ENCODE measurements around the gene GAL3ST3.

DNA sequence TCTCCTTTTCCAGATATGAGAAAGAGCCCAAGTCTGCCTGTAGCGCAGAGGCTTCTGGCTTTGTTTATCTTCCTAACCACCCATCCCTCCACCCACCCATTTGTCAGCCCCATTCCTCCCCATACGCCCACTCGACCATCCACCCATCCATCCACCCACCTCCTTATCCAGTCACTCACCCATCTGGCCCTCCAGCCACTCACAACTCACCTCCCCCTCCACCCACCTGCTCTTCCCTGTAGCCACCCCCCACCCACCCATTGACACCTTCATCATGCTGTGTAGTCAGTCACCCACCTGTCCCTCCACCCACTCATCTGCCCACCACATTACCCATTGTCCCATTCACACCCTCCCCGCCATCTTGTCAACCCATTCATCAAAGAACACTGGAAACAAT lies 31.6 kb downstream of the GAL3ST3 start:
- TF ChIP-seq, protein P1, sequence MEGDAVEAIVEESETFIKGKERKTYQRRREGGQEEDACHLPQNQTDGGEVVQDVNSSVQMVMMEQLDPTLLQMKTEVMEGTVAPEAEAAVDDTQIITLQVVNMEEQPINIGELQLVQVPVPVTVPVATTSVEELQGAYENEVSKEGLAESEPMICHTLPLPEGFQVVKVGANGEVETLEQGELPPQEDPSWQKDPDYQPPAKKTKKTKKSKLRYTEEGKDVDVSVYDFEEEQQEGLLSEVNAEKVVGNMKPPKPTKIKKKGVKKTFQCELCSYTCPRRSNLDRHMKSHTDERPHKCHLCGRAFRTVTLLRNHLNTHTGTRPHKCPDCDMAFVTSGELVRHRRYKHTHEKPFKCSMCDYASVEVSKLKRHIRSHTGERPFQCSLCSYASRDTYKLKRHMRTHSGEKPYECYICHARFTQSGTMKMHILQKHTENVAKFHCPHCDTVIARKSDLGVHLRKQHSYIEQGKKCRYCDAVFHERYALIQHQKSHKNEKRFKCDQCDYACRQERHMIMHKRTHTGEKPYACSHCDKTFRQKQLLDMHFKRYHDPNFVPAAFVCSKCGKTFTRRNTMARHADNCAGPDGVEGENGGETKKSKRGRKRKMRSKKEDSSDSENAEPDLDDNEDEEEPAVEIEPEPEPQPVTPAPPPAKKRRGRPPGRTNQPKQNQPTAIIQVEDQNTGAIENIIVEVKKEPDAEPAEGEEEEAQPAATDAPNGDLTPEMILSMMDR (IDR thresholded peaks at IDR 0.05 in 8 of 11, conservative IDR thresholded peaks at IDR 0.05 in 3 of 11) = no peak
- TF ChIP-seq POLR2AphosphoS5 (IDR thresholded peaks at IDR 0.05) (no peak), POLR2A (IDR thresholded peaks at IDR 0.05) (no peak)

Data from spleen (tissue), 7 donors.